Prostate gland (tissue), 2 donors: ENCODE measurements around the gene PLSCR3. TPM values are rescaled to one million over a fixed set of nuclear protein-coding genes. Genes with fewer than 3 reads are reported as not detected.

ENCODE experiments used
- DNase-seq: peaks from one replicate; pipeline ENCODE4 v3.0.0-alpha.2; 2019; ENCODE audit warnings: low spot score
- H3K27ac ChIP-seq, 2 donors: fragments of 200-600 bp; sonication (generic); 2 replicates each; pipeline ENCODE4 v1.5.1; 2017 to 2019
- H3K27me3 ChIP-seq: fragments of 200-600 bp; sonication (generic); replicated peaks from 2 replicates; pipeline ENCODE4 v1.5.1; 2019; ENCODE audit not compliant: insufficient read depth
- H3K36me3 ChIP-seq, 2 donors: fragments of 200-600 bp; sonication (generic); 1 replicate in 1 of 2; 2 replicates in 1 of 2; pipeline versions ENCODE4 v1.5.1 to v1.8.1; 2017 to 2019
- H3K4me1 ChIP-seq: fragments of 200-600 bp; sonication (generic); replicated peaks from 2 replicates; pipeline ENCODE4 v1.5.1; 2019
- H3K4me3 ChIP-seq, 2 donors: fragments of 200-600 bp; sonication (generic); 2 replicates each; pipeline ENCODE4 v1.5.1; 2017 to 2019
- H3K9me3 ChIP-seq: fragments of 200-600 bp; sonication (generic); 2 replicates; pipeline ENCODE4 v1.5.1; 2017
- POLR2A ChIP-seq: fragments of 450-650 bp; IDR thresholded peaks from one replicate; pipeline ENCODE4 v1.6.1; 2016; ENCODE audit warnings: antibody characterized with exemption, mild to moderate bottlenecking
- POLR2AphosphoS5 ChIP-seq: sonication (generic); formaldehyde crosslinking; IDR thresholded peaks from one replicate; pipeline ENCODE4 v1.6.1; 2017; ENCODE audit warnings: antibody characterized with exemption
- WGBS: methylation state at CpG from one replicate; pipeline ENCODE4 v1.1.5; 2018; 5-methylcytosine and 5-hydroxymethylcytosine counted together
- intact Hi-C: fragments of 100-400 bp; cut with DNase I; formaldehyde crosslinking; loops from one replicate; pipeline ENCODE4 v1.14.2; 2022
- total RNA-seq, 2 donors: library from RNA; depleted of rRNA; stranded (reverse); fragments of >200 nt; gene quantifications; one replicate each; pipeline ENCODE4 v1.1.0, GENCODE V29; 2016
- TF ChIP-seq, protein P1 (sequence below), 4 experiments: fragments of 200-600 bp in 2 of 4; fragments of 450-650 bp in 2 of 4; sonication (generic) in 2 of 4; IDR thresholded peaks; 1 replicate in 3 of 4; 2 replicates in 1 of 4; pipeline ENCODE4 v1.5.1; 2016 to 2019; ENCODE audit warnings: antibody characterized with exemption in 4 of 4, mild to moderate bottlenecking in 2 of 4, moderate library complexity in 2 of 4

Gene PLSCR3
- total RNA-seq, 2 donors from 2014 or later, result 25.8 to 26.4 TPM

DNA sequence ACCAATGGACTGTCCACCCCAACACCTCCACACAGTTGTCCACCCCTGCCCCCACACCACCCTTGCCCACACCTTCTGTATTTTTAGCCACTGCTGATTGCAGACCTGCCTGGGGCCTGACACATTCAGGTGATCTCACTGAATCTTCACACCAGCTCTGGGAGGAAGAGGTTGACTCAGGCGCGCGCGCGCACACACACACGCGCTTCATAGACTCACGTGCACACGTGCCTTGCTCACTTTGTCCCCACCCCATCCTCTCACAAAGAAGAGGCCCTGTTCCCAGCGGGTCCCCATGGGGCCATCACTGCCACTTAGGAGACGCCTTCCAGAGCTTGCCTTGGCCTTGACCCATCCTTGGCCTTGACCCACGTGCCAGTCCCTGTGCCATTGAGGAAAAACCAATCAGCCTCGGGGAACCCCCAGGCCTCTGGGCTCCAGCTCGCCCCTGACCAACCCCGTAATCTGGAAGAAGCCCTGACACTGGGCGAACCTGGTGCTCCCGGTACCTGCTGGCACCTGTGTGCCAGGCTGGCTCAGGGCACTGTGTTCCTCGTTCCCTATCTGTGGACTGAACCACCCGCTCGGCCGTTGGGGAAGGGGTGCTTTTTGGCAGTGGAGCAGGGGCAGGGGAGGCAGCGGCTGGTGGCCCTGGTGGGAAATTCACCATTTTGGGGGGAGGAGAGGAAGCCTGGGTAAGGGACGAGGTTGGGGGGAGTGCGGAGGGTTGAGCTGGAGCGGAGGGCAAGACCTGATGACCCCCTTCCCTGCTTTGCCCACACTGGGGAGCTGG lies 16.5 kb upstream of the PLSCR3 start:
- Histone ChIP-seq H3K27me3 (no peaks in the 10 kb centered on the region), H3K27ac (no peak overlapping the region), H3K4me3 (no peak overlapping the region), H3K9me3 (no peaks in the 10 kb centered on the region), H3K4me1 (no peaks in the 10 kb centered on the region), H3K36me3 (no peaks in the 10 kb centered on the region)
- TF ChIP-seq, protein P1, sequence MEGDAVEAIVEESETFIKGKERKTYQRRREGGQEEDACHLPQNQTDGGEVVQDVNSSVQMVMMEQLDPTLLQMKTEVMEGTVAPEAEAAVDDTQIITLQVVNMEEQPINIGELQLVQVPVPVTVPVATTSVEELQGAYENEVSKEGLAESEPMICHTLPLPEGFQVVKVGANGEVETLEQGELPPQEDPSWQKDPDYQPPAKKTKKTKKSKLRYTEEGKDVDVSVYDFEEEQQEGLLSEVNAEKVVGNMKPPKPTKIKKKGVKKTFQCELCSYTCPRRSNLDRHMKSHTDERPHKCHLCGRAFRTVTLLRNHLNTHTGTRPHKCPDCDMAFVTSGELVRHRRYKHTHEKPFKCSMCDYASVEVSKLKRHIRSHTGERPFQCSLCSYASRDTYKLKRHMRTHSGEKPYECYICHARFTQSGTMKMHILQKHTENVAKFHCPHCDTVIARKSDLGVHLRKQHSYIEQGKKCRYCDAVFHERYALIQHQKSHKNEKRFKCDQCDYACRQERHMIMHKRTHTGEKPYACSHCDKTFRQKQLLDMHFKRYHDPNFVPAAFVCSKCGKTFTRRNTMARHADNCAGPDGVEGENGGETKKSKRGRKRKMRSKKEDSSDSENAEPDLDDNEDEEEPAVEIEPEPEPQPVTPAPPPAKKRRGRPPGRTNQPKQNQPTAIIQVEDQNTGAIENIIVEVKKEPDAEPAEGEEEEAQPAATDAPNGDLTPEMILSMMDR (IDR thresholded peaks at IDR 0.05), result no peak
- no peak for TF ChIP-seq POLR2AphosphoS5
- no peak for DNase-seq
- WGBS, result 87% methylated on average over 25 of the region's 25 CpGs
- intact Hi-C loops, result no loop called here

DNA sequence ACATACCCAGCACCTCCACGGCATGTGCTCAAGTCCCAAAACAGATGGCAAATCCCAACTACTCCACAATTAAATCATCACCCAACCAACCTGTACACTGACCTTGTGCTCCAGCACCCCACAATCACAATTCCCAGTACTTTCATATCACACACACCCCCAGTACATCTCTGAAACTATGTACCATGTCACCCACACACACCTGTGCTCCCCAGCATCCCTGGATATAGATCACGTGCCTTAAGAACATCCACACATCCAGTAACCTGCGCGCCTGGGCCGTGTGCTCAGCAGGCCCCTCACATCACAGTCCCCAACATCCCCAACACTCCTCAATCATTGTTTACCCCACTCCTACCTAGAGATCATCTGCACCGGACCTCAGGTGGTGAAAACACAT lies 15.4 kb upstream of the PLSCR3 start:
- 91% methylated on average over 6 of the region's 6 CpGs for WGBS
- H3K9me3 ChIP-seq, result no peaks in the 10 kb centered on the region
- no peak overlapping the region for H3K27ac ChIP-seq
- no peaks in the 10 kb centered on the region for H3K27me3 ChIP-seq
- no peak for DNase-seq
- no peak overlapping the region for H3K4me3 ChIP-seq
- no peaks in the 10 kb centered on the region for H3K4me1 ChIP-seq
- intact Hi-C loops, result no loop called here
- no peaks in the 10 kb centered on the region for H3K36me3 ChIP-seq
- TF ChIP-seq, protein P1 (IDR thresholded peaks at IDR 0.05), result no peak
- TF ChIP-seq POLR2A (no peak), POLR2AphosphoS5 (no peak)

DNA sequence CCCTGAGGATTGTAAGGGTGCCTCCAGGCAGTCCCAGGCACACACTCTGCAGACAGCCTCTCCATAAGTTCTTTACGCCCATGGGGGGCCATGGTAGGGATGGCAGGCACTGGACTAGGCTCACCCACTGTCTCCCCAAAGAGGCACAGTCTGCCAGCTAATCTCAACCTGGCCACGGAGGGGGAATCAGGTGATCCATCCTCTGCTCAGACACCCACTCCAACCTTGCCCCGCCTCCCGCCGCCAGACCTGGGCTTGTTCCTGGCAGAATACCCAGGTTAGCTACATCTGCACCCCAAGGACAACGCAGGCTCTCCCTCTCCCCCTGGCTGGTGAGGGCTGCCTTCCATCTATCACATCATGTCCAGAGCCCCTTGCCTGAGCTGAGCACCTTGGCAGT lies 14.5 kb upstream of the PLSCR3 start:
- WGBS, result 77% methylated on average over 6 of the region's 6 CpGs
- no peak overlapping the region for H3K4me3 ChIP-seq
- DNase-seq, result no peak
- no peaks in the 10 kb centered on the region for H3K27me3 ChIP-seq
- intact Hi-C loops, result no loop called here
- H3K9me3 ChIP-seq, result no peaks in the 10 kb centered on the region
- TF ChIP-seq, protein P1 (IDR thresholded peaks at IDR 0.05), result no peak
- TF ChIP-seq POLR2AphosphoS5 (no peak), POLR2A (no peak)
- no peak overlapping the region for H3K27ac ChIP-seq
- H3K36me3 ChIP-seq, result no peaks in the 10 kb centered on the region
- no peaks in the 10 kb centered on the region for H3K4me1 ChIP-seq

DNA sequence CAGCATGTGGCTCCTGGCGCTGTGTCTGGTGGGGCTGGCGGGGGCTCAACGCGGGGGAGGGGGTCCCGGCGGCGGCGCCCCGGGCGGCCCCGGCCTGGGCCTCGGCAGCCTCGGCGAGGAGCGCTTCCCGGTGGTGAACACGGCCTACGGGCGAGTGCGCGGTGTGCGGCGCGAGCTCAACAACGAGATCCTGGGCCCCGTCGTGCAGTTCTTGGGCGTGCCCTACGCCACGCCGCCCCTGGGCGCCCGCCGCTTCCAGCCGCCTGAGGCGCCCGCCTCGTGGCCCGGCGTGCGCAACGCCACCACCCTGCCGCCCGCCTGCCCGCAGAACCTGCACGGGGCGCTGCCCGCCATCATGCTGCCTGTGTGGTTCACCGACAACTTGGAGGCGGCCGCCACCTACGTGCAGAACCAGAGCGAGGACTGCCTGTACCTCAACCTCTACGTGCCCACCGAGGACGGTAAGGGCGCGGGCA lies 14.0 kb upstream of the PLSCR3 start:
- no peak overlapping the region for H3K4me3 ChIP-seq
- no peak for DNase-seq
- WGBS, result 77% methylated on average over 47 of the region's 58 CpGs
- H3K27ac ChIP-seq, result no peak overlapping the region
- no peaks in the 10 kb centered on the region for H3K27me3 ChIP-seq
- H3K9me3 ChIP-seq, result no peaks in the 10 kb centered on the region
- H3K36me3 ChIP-seq, result no peaks in the 10 kb centered on the region
- no peaks in the 10 kb centered on the region for H3K4me1 ChIP-seq
- intact Hi-C loops, result no loop called here
- TF ChIP-seq, protein P1 (IDR thresholded peaks at IDR 0.05), result no peak
- TF ChIP-seq POLR2AphosphoS5 (no peak), POLR2A (no peak)
